Muscle layer of colon (tissue), 2 donors: ENCODE data around the gene ABHD12.

ENCODE experiments used
- H3K27ac ChIP-seq: one replicate; pipeline ENCODE4 v1.7.0; 2013; ENCODE audit warnings: low read depth, mild to moderate bottlenecking, low read length, moderate library complexity
- H3K27me3 ChIP-seq, 2 donors: one replicate each; pipeline ENCODE4 v1.7.0; 2013; ENCODE audit warnings: low read length in 2 of 2, mild to moderate bottlenecking in 2 of 2; ENCODE audit not compliant: insufficient read depth in 2 of 2, control insufficient read depth in 1 of 2
- H3K36me3 ChIP-seq: one replicate; pipeline ENCODE4 v1.7.0; 2013; ENCODE audit warnings: mild to moderate bottlenecking, low read length; ENCODE audit not compliant: insufficient read depth
- H3K4me1 ChIP-seq: one replicate; pipeline ENCODE4 v1.7.0; 2013; ENCODE audit warnings: mild to moderate bottlenecking, low read length; ENCODE audit not compliant: insufficient read depth
- H3K4me3 ChIP-seq, 2 donors: one replicate each; pipeline ENCODE4 v1.7.0; 2013; ENCODE audit warnings: low read length in 2 of 2, low read depth in 1 of 2, mild to moderate bottlenecking in 1 of 2, moderate library complexity in 1 of 2
- H3K9ac ChIP-seq: one replicate; pipeline ENCODE4 v1.7.0; 2013; ENCODE audit warnings: low read length
- H3K9me3 ChIP-seq: one replicate; pipeline ENCODE4 v1.7.0; 2013; ENCODE audit warnings: mild to moderate bottlenecking, low read length
- donor health status: abdominal sarcoma.
- donor health status: Adenocarcinoma of cecum.

Gene ABHD12

DNA sequence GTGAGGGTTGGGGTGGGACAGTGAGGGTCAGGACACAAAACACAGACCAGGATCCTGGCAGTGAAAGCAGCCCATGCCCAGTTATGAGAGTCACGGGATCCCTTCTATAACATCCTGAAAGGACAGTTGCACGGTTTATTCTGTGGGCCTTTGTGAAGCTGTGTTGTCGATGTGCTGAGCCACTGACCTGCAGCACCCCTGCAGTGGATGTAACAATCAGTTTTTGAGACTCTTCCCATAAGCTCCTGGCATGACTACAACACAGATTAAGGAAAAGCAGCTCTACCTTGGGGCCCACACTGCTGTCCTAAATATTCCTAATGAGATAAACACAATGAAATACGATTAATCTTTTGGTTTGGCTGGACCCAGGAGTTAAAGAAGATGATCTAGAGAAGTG lies 139.1 kb downstream of the ABHD12 start:
- Histone ChIP-seq H3K9ac (peak overlapping the region; percentile 7), H3K9me3 (no peaks in the 10 kb centered on the region), H3K27me3 (no peaks in the 10 kb centered on the region), H3K36me3 (peaks cover 6% of the 10 kb centered on the region), H3K27ac (peak overlapping the region; percentile 50), H3K4me3 (peak overlapping the region in 1 of 2 donors; percentile 1), H3K4me1 (peaks cover 60% of the 10 kb centered on the region)

GRCh38 chr20:25251019-25251418 lies 139.6 kb downstream of the ABHD12 start:
- Histone ChIP-seq H3K27ac (peak overlapping the region; percentile 50), H3K9me3 (no peaks in the 10 kb centered on the region), H3K4me1 (peaks cover 55% of the 10 kb centered on the region), H3K27me3 (no peaks in the 10 kb centered on the region), H3K36me3 (peaks cover 6% of the 10 kb centered on the region), H3K9ac (no peak overlapping the region), H3K4me3 (peak overlapping the region in 1 of 2 donors; percentile 1)

- Histone ChIP-seq H3K27me3 (no peaks in the 10 kb centered on the region), H3K36me3 (peaks cover 6% of the 10 kb centered on the region), H3K4me1 (peaks cover 50% of the 10 kb centered on the region), H3K9ac (peak overlapping the region; percentile 13), H3K27ac (peak overlapping the region; percentile 50), H3K4me3 (peak overlapping the region in 1 of 2 donors; percentile 80), H3K9me3 (no peaks in the 10 kb centered on the region)
Observed at GRCh38 chr20:25250508-25250907, 140.1 kb downstream of the ABHD12 start.
